Left lung (tissue), 10 donors: ENCODE measurements around the gene NEO1. TPM values are rescaled to one million over a fixed set of nuclear protein-coding genes. Genes with fewer than 3 reads are reported as not detected.

Experiments used
- ATAC-seq: fragments of 200-7000 bp; cut with Tn5 transposase; one replicate; pipeline ENCODE4 v1.9.1; 2020; ENCODE audit warnings: moderate library complexity
- DNase-seq, 4 donors: peaks; one replicate each; pipeline ENCODE4 v3.0.0-alpha.2; 2013 to 2020
- H3K27ac ChIP-seq, 2 donors: fragments of 200-600 bp; sonication (generic) in 1 of 2; one replicate each; pipeline versions ENCODE4 v1.5.0 to v1.8.0; 2020 to 2021
- H3K27me3 ChIP-seq, 2 donors: fragments of 200-600 bp; sonication (generic) in 1 of 2; one replicate each; pipeline versions ENCODE4 v1.5.0 to v1.8.0; 2020 to 2021
- H3K36me3 ChIP-seq, 2 donors: fragments of 200-600 bp; sonication (generic) in 1 of 2; one replicate each; pipeline versions ENCODE4 v1.5.0 to v1.8.0; 2020 to 2021
- H3K4me1 ChIP-seq, 2 donors: fragments of 200-600 bp; one replicate each; pipeline ENCODE4 v1.8.0; 2021
- H3K4me3 ChIP-seq, 2 donors: fragments of 200-600 bp; sonication (generic) in 1 of 2; one replicate each; pipeline versions ENCODE4 v1.5.0 to v1.8.0; 2020 to 2021; ENCODE audit warnings: mild to moderate bottlenecking in 1 of 2
- H3K9me3 ChIP-seq, 2 donors: fragments of 200-600 bp; sonication (generic) in 1 of 2; one replicate each; pipeline versions ENCODE4 v1.5.0 to v1.8.0; 2020 to 2021
- CTCF ChIP-seq, 2 donors: fragments of 200-600 bp; sonication (generic) in 1 of 2; IDR thresholded peaks; one replicate each; pipeline versions ENCODE4 v1.5.0 to v1.8.0; 2021; ENCODE audit warnings: antibody characterized with exemption in 2 of 2
- intact Hi-C, 2 donors: fragments of 100-400 bp; cut with DNase I; formaldehyde crosslinking; loops; one replicate each; pipeline versions ENCODE4 v1.11.2 to v1.14.2; 2022
- polyA plus RNA-seq, 6 donors: library from polyadenylated mRNA; unstranded; fragments of 120-200 nt; gene quantifications; one replicate each; pipeline ENCODE4 v1.2.1, GENCODE V29; 2013; ENCODE audit not compliant: insufficient read length in 6 of 6
- total RNA-seq, 2 donors: library from RNA; stranded (reverse); fragmentation: NEBNext Ultra II Directional; extraction: Animal tissue kit (Norgen Biotek cat#: 25700); gene quantifications; one replicate each; pipeline ENCODE4 v1.2.1, GENCODE V29; 2021
- donor health status: DM: no; HTN: yes; CAD: no.
- donor health status: DM: no; HTN: no; CAD: no.

Gene NEO1
- total and polyA plus RNA-seq, 8 donors, result 30.1 to 155 (median 110) TPM

GRCh38 chr15:73308305-73308704 is 256.0 kb downstream of the NEO1 start:
- ATAC-seq, result no peak
- no peak overlapping the region for H3K4me3 ChIP-seq
- H3K9me3 ChIP-seq, result no peaks in the 10 kb centered on the region
- H3K27ac ChIP-seq, result no peak overlapping the region
- intact Hi-C loops, result no loop called here
- H3K4me1 ChIP-seq, result peaks cover 0 to 23% of the 10 kb centered on the region in 2 donors
- TF ChIP-seq CTCF (IDR thresholded peaks at IDR 0.05), result no peak
- H3K27me3 ChIP-seq, result no peaks in the 10 kb centered on the region
- DNase-seq, result no peak
- peaks cover 0 to 9% of the 10 kb centered on the region in 2 donors for H3K36me3 ChIP-seq

- no peaks in the 10 kb centered on the region for H3K4me1 ChIP-seq
- H3K4me3 ChIP-seq, result no peak overlapping the region
- ATAC-seq, result no peak
- TF ChIP-seq CTCF (IDR thresholded peaks at IDR 0.05), result no peak
- H3K36me3 ChIP-seq, result no peaks in the 10 kb centered on the region
- intact Hi-C loops, result no loop called here
- peaks cover 2 to 14% of the 10 kb centered on the region in 2 donors for H3K27me3 ChIP-seq
- H3K27ac ChIP-seq, result no peak overlapping the region
- DNase-seq, result no peak
- no peaks in the 10 kb centered on the region for H3K9me3 ChIP-seq
These were observed 261.6 kb downstream of the NEO1 start for GRCh38 chr15:73313861-73314260.

- ATAC-seq (no peak), DNase-seq (no peak)
- no peak overlapping the region for H3K4me3 ChIP-seq
- intact Hi-C loops, result no loop called here
- H3K27ac ChIP-seq, result no peak overlapping the region
- TF ChIP-seq CTCF (IDR thresholded peaks at IDR 0.05), result no peak
- H3K36me3 ChIP-seq, result no peaks in the 10 kb centered on the region
- peaks cover 7 to 48% of the 10 kb centered on the region in 2 donors for H3K27me3 ChIP-seq
- H3K4me1 ChIP-seq, result no peaks in the 10 kb centered on the region
- no peaks in the 10 kb centered on the region for H3K9me3 ChIP-seq
These were observed 265.6 kb downstream of the NEO1 start for GRCh38 chr15:73317651-73318462.

GRCh38 chr15:73318463-73319351 is 266.4 kb downstream of the NEO1 start:
- Histone ChIP-seq H3K4me3 (no peak overlapping the region), H3K36me3 (no peaks in the 10 kb centered on the region), H3K27ac (no peak overlapping the region), H3K4me1 (no peaks in the 10 kb centered on the region), H3K27me3 (peaks cover 7 to 55% of the 10 kb centered on the region in 2 donors), H3K9me3 (no peaks in the 10 kb centered on the region)
- intact Hi-C loops, result no loop called here
- DNase-seq, result no peak
- ATAC-seq, result no peak
- no peak for TF ChIP-seq CTCF (IDR thresholded peaks at IDR 0.05)
